ENCODE data around the gene RASSF1.

RASSF1 gene

DNA sequence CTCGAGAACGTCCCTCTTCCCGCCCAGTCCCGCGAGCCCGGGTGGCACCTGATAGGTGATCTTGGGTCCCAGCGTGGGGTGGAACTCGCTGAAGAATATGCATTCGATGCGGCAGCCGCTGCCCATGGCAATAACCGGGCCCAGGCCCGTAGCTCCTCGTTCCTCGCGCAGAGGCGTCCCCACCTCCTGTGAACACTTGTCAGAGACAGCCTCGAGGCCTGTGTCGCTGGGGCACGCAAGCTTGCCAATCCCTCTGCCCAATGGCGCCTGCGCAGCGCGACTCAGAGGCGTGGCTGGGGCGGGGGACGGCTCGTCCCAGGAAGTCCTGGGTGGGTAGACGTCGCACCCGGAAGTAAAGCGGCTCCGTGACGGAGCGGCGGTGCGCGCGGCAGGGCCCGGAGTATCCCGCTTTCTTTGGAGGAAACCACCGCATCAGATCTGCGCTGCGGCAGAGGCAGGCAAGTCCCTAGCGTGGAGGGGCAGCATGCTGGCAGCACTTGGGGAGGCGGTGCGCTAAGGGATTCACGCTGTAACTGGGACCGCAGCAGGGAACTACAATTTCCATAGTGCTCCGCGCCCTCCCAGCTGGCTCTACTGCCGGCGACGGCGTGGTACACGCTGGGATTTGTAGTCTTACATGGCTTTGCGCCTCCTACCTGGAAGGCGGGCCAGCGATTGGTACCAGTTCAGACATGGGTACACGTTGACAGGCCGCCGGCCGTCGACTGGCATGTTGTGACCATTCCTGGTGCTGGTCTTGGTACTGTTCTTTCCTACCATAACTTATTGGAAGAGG lies 10.1 kb upstream of the RASSF1 start, which contains the start of the genes CYB561D2 and NPRL2:
Gene CYB561D2, plus strand, starts transcription at position 336 of the 796 bp plus-strand sequence. CDS start 572 bp downstream, outside the sequence.
Gene NPRL2, minus strand, starts transcription at position 249 of the 796 bp plus-strand sequence. Its CDS starts 123 bp downstream, at position 126.
- Histone ChIP-seq H3K4me3 (peak within 1 kb of the TSS; percentile 34 to 81 (median 60)), H3K27ac (peak within 1 kb of the TSS; percentile 74 to 100 (median 92))

DNA sequence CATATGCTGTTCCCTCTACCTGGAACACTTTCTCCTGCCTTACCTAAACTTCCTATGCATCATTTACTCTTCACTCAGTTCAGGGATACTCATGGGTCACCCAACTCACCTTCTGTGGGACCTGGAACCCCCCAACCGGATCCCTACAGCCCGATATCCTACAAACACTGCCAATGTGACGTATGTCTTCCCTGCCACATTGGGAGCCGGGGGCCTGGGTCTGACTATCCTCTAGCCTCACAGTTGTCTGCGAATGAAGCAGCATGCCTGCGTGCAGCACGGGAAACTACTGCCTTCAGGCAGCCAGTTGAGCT lies 9.5 kb upstream of the RASSF1 start:
- Histone ChIP-seq H3K4me3 (peak overlapping the region; percentile 34 to 81 (median 60)), H3K27ac (peak overlapping the region; percentile 59 to 100 (median 92))

DNA sequence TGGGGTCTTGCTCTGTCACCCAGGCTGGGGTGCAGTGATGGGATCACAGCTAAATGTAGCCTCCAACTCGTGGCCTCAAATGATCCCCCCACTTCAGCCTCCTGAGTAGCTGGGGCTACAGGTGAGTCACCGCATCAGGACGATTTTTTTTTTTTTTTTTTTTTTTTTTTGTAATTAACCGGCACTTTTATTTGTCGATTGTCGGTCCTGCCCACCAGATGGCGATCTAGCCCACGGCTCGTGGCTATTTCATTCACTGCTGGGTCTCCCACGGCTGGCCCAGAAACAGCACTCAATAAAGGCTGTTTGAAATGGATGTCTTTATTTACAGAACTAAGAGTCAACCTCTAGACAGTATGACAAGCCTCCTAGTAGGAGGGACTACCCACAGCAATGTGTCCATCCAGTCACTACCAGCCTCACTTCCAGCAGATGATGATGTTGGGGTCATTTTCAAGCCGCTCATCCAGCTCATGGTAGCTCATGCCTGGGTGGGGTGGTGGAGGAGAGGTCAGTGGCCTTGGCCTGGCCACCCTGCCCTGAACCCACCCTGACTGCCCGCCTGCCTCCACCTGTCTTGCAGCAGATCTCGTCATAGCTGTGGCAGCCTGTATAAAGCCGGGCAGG lies 6.7 kb upstream of the RASSF1 start:
- no peak overlapping the region for H3K4me3 ChIP-seq
- H3K27ac ChIP-seq, result peak overlapping the region in 2 of 21 experiments; percentile 12 to 28

DNA sequence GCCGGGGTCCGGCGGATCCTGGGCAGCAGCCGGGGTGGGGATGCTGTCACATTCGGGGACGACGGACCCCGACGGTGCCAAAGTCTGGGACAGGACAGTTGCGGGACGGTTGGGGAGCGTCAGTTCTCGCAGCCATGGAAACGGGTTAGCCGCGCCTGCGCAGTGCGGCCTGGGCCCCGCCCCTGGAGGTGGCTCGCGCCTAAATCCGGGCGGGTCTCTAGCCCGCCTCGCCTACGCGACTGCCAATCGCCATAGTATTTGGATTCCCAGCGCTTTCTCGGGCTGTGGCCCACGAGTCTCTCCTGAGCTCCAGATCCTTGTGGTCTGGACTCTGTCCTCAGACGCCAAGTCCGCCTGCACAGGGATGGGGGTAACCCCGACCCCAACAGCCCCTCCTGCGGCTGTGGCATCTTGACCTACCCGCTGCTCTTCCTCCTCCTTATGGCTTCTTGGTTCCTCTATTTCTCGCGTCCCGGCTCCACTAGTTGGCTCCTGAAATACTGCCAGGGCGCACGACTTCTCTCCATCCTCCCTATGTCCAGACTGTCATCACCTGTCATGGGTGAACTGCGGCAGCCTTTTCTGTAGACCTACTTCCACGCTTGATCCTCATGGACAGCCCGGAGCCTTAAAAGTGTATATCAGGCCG lies 5.1 kb upstream of the RASSF1 start, which contains the start of gene ZMYND10:
Gene ZMYND10, minus strand, starts transcription at position 147 of the 649 bp plus-strand sequence. CDS start 153 bp downstream, outside the sequence.
- peak within 1 kb of the TSS in 6 of 7 experiments; percentile 16 to 37 (median 29) for H3K4me3 ChIP-seq
- H3K27ac ChIP-seq, result peak within 1 kb of the TSS in 4 of 21 experiments; percentile 23 to 65 (median 52)

DNA sequence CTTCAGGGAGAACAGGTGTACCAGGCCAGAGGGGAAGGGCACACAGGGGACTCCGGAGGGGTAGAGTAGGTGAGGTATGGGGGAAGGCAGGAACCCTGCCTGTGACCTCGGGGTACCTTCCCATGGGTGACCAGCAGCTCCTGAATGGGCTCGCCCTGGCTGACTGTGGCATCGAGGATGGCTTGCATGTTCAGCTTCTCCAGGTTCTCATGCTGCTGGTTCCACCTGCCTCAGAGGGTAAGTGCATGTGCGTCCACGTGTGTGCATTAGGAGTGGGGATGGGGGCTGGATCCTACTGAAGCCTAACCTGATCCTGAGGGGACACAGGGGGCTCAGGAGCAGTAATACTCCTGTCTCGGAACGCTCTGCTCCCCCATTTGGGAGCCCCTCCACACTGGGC lies 4.4 kb upstream of the RASSF1 start:
- Histone ChIP-seq H3K27ac (no peak overlapping the region), H3K4me3 (peak overlapping the region in 5 of 7 experiments; percentile 16 to 37 (median 26))

DNA sequence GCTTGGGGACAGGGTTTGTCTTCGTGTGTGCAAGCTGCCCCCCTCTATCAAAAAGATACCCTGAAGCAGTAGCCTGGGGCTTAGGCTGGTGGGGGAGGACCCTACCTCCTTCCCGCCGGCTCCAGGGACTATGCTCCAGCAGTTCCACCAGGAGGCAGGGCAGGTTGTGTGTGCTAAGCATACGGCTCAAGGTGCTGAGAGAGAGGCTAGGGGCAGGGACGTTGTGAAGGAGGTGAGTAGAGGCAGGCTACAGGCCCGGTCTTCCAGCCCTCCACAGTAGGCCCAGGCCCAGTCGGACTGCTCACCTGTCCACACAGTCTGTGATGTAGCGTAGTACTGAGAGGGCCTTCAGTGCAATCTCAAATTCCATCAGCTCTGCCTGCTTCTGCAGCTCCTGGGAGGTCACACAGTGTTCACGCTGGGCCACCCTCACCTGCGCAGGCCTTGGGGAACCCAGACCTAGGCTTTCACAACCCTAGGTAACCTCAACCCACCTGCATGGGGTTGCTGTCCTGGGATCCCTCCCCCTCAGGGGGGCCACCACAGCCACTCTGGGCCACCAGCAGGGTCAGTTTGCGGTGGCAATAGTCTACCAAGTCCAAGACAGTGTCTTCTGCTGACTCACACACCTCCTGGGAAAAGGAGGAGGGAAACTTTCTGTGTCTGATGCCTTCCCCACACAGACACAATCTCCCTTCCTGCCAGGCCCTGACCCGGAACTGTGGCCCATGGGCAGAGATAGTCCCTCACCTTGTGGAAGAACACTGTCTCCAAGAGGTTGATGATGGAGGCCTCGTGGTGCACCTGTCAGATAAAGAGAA lies 2.4 kb upstream of the RASSF1 start:
- no peak overlapping the region for H3K4me3 ChIP-seq
- H3K27ac ChIP-seq, result peak overlapping the region in 4 of 21 experiments; percentile 23 to 98 (median 97)

DNA sequence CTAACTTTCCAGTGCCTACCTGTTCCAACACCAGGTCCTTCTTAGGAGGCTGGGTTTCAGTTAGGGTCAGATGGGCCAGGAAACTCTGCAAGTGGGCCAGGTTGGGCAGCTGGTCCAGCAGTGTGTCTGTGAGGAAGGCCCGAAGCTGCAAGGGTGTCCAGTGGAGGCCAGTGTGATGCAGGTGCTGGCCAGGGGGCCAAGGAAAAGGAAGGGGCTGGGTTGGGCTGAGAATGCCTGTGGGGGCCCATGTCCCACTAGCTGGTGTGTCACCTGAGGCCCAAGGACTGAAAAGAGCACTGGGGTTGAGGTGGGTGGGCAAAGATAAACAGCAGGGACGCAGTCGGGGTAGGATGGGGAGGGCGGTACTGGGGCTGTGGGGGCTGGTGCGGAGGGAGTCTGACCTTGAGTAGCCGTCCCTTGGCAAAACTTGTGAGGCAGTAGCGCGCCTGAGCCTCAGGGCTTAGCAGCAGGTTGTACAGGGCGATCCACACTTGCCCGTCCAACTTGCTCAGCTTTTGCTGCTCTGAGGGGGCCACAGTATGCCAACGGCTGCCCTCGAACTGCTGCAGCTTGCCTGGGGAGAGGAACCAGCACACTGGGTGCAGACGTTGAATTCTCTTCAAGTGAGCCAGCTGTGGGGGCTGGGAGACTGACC lies 1.5 kb upstream of the RASSF1 start:
- Histone ChIP-seq H3K27ac (peak overlapping the region in 11 of 21 experiments; percentile 83 to 98 (median 97)), H3K4me3 (no peak overlapping the region)

DNA sequence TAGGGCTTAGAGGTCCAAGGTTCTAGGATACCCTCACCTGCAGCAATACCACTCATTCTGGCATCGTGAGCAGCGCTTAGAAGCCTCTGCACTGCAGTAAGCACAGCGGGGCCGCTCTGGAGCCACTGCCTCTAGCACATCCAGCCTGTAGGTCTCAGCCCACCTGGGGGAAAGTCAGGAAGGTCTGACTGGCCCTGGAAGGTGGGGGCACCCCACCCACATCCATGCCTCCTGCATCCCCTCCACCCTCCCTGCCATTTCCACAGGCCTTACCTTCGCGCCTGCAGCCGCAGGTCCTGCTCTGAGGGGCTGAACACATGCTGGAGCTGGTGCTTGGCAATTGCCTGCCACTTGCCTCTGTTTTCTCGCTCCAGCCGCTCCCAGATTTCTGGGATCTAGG lies 901 bp upstream of the RASSF1 start:
- Histone ChIP-seq H3K4me3 (peak overlapping the region in 5 of 7 experiments; percentile 42 to 87 (median 65)), H3K27ac (peak overlapping the region in 20 of 21 experiments; percentile 77 to 98 (median 96))

DNA sequence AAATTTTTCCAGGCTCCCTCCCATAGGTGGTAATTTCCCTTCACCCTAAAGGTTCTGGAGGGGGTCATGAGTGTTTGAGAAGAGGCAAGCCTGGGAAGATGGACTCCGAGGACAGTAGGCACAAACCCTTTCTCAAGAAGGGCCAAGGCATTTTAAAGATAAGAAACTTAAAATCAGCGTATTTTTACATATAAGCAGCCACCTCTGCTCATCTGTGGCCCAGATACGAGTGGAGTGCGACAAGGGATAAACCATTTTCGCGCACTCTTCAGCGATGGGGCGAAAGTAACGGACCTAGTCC lies 539 bp downstream of the RASSF1 start:
- peak overlapping the region; percentile 42 to 87 (median 61) for H3K4me3 ChIP-seq
- peak overlapping the region; percentile 58 to 98 (median 96) for H3K27ac ChIP-seq

DNA sequence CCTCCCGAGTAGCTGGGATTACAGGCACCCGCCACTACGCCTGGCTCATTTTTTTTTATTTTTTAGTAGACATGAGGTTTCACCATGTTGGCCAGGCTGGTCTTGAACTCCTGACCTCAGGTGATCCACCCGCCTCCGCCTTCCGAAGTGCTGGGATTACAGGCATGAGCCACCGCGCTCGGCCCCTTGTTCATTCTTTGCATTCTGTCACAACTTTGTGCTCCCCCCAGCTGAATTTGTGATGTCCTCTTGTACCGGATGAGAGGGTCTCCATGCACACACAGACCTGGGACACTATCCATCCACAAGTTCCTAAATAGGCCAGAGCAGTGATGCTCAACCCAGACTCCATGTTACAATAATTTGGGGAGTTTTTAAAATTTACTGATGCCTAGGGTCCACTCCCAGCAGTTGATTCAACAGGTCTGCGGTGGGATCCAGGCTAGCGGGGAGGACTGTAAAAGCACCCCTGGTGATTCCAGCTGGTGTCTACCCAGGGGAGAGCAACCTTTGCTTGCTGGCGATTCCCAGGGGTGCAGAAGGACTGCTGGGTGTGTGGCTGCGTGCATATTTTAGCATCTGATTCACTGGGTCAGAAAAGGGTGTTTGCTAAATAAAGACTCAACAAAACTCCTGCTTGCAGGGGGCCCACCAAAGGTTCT lies 1.0 kb downstream of the RASSF1 start:
- peak overlapping the region; percentile 42 to 87 (median 61) for H3K4me3 ChIP-seq
- peak overlapping the region in 20 of 21 experiments; percentile 77 to 98 (median 97) for H3K27ac ChIP-seq

DNA sequence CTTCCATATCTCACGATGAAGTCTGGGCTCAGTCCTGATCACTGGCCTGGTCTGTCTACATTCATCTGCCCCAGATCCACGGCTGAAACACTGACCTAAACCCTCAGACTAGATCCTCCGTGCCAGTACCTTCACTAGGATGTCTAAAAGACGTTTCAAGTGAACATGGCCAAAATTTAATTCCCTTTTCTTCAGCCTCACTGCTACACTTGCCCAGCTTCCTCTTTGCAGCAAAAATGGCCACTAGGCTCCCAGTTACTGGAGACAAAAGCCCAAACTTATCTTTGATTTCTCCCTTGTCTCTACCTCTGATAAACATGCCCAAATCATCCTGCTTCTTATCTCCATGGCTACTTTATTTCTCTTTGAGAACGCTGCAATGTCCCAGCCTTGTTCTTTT lies 1.7 kb downstream of the RASSF1 start:
- peak overlapping the region; percentile 42 to 90 (median 73) for H3K4me3 ChIP-seq
- H3K27ac ChIP-seq, result peak overlapping the region in 20 of 21 experiments; percentile 88 to 99 (median 97)

DNA sequence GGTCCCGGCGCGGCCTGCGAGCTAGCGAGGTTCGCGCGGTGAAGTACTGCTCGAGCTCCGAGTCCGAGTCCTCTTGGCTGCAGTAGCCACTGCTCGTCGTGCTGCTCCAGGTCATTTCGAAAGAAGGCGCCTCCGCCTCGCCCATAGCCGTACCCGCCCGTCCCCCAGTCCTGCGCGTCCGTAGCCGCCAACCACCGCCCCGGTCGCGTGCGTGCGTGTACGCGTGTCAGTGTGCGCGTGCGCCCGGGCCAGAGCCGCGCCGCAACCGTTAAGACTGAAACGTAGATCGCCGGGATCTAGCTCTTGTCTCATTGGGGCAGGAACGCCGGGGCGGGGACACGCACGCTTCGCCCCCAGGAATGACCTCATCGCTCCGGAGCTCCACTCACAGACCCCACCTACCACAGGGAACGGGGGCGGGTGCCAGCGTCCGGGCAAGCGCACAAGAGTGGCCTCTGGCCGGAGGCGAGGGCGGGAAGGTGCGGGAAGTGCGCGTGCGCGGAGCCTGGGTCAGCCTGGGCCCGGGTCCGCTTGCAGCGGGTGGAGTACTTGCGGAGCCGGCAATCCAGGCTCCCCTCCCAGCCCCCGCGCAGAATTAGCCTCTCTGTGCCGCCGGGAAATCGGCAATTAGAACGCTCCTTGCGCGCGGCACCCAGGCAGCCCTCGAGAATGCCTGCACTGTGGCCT lies 3.3 kb downstream of the RASSF1 start:
- Histone ChIP-seq H3K27ac (peak overlapping the region; percentile 74 to 99 (median 97)), H3K4me3 (peak overlapping the region; percentile 65 to 94 (median 86))

DNA sequence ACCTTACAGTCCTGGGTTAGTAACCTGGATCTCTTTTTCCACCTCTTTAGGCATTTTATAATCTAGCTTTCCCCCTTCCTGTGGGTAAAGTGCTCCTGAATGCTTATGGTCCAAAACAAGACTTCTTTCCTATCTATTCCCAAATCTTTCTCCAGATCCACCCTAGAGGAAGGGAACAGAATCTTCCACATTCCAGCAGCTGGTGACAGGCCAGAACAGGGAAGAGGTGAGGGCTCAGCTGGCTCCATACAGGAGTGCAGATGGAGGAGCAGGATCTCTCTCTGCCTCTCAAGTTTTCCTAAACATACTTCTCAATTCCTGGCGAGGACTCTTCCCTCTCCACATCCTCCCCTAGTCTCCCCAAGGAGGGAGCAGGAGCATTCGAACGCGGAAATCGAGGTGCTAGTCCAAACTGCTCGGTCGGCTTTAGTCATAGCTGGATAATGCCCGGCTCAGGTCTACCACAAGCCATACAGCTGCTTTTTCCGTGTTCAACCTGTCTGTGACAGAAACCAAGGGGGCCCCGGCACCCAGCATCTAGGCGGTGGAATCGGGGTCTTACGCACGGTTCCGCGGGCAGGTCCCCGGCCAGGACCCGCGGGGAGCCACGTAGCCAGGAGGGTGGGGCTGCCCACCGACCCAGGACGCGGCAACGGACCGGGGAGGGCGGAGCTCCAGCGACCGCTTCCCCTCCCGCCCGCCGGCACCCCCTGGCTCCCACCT lies 4.0 kb downstream of the RASSF1 start:
- peak overlapping the region; percentile 74 to 99 (median 97) for H3K27ac ChIP-seq
- H3K4me3 ChIP-seq, result peak overlapping the region; percentile 65 to 94 (median 86)

DNA sequence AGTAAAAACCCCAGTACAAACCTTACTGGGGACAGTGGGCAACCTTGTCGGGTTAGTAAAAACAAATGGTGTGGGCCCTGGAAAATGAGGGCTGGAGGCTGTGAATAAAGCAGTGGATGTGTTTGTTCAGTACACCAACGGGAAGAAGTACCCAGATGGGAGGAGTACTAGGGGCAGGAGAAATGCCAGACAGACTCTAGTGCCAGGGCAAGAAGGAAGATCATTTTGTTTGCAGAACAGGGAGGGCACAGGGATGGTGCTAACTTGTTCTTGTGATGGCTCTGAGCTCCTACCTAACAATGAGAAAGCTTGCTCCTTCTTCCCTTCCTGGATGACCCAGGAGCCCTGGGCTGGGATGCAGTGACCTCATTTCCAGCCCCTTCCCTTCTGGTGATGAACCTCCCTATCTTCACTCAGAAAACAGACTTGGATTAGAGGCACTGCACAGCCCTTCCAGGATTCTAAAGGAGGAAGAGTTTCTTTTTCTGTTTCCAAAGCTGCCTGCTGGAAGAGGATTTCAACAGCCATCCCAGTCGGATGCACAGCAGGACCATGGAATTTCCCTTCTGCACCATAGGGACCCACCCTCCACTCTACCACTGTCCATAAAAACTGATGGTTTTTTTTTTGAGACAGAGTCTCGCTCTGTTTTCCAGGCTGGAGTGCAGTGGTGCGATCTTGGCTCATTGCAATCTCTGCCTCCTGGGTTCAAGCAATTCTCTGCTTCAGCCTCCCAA lies 6.1 kb downstream of the RASSF1 start:
- peak overlapping the region in 1 of 7 experiments; percentile 4 for H3K4me3 ChIP-seq
- H3K27ac ChIP-seq, result peak overlapping the region in 17 of 21 experiments; percentile 2 to 99 (median 73)

DNA sequence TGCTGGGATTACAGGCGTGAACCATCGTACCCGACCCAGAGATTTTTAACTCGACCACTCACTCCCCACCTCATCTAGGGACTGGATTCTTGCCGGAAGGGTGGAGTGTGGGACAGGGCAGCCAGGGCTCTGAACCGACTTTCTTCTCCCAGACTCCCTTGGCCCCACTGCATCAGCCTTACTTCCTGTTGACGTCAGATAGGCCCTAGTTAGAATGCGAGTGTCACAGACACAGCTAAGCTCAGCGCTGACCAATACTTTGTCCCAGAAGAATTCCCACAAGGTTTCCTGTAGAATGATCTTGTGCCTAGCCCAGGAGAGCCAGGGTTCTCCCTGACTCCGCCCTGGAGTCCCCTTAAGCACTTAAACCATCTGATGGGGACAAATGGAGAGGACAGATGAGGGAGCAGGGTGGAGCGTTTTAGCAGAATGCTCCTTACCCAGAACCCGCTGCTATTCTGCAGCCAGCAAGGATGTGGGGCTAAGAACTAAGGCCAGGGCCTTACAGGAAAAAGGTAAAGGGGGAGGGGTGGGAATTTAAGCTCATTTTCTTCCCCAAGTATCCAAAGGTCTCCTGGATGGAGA lies 6.8 kb downstream of the RASSF1 start:
- no peak overlapping the region for H3K4me3 ChIP-seq
- H3K27ac ChIP-seq, result peak overlapping the region in 18 of 21 experiments; percentile 2 to 99 (median 72)

DNA sequence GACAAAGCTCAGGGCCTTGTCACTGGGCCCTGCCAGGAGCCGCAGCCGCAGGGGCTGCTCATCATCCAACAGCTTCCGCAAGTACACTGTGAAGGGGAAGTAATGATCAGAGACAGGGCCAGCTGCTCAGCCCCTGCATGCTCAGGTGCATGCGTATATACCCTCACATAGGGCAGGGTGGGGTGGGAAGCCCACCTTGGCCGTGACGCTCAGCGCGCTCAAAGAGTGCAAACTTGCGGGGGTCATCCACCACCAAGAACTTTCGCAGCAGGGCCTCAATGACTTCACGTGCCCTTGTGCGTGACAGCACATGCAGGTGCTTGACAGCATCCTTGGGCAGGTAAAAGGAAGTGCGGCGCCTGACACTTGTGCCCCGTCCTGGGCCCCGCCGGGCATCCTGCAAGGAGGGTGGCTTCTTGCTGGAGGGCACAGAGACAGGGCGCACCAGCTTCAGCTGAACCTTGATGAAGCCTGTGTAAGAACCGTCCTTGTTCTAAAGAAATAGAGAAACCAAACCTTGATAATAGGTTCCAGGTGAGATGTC lies 9.2 kb downstream of the RASSF1 start:
- H3K27ac ChIP-seq, result no peak overlapping the region

More for the DNA sequence above, 9.2 kb downstream of the RASSF1 start:
- no peak overlapping the region for H3K4me3 ChIP-seq
